Small intestine (tissue), 7 donors: Measurements from ENCODE around the gene PINLYP. TPM values are rescaled to one million over a fixed set of nuclear protein-coding genes. Genes with fewer than 3 reads are reported as not detected.
"Not testable (repeated sequence)": the region's sequence is repeated elsewhere in the genome, so short reads cannot be mapped to it uniquely, and the experiment has no call there.

Source experiments
- DNase-seq, 2 donors: peaks; one replicate each; pipeline versions ENCODE4 v3.0.0 to v3.0.0-alpha.2; 2013
- FAIRE-seq: peaks from 2 replicates; lab custom pipeline; 2012; peaks lifted over from hg19 to GRCh38; lab: Jason Lieb, UNC
- H3K27ac ChIP-seq, 3 donors: one replicate each; pipeline ENCODE4 v1.5.1; 2013; ENCODE audit warnings: low read length in 2 of 3, mild to moderate bottlenecking in 2 of 3, control low read depth in 1 of 3, inconsistent platforms in 1 of 3, low read depth in 1 of 3, moderate library complexity in 1 of 3
- H3K27me3 ChIP-seq, 3 donors: one replicate each; pipeline ENCODE4 v1.6.1; 2013; ENCODE audit warnings: low read length in 3 of 3, inconsistent platforms in 1 of 3; ENCODE audit not compliant: control insufficient read depth in 3 of 3, insufficient read depth in 3 of 3
- H3K36me3 ChIP-seq, 3 donors: one replicate each; pipeline ENCODE4 v1.6.1; 2013; ENCODE audit warnings: low read length in 3 of 3, inconsistent platforms in 1 of 3, low read depth in 1 of 3, mild to moderate bottlenecking in 1 of 3, moderate library complexity in 1 of 3; ENCODE audit not compliant: control insufficient read depth in 3 of 3, insufficient read depth in 2 of 3
- H3K4me1 ChIP-seq, 3 donors: one replicate each; pipeline ENCODE4 v1.6.1; 2013; ENCODE audit warnings: low read length in 2 of 3, inconsistent platforms in 1 of 3, low read depth in 1 of 3, mild to moderate bottlenecking in 1 of 3, moderate library complexity in 1 of 3; ENCODE audit not compliant: control insufficient read depth in 3 of 3, insufficient read depth in 2 of 3
- H3K4me3 ChIP-seq, 3 donors: one replicate each; pipeline ENCODE4 v1.5.1; 2013; ENCODE audit warnings: low read length in 3 of 3, control low read depth in 1 of 3, inconsistent platforms in 1 of 3, low read depth in 1 of 3, mild to moderate bottlenecking in 1 of 3, moderate library complexity in 1 of 3
- H3K9me3 ChIP-seq, 2 donors: one replicate each; pipeline ENCODE4 v1.6.1; 2013; ENCODE audit warnings: low read depth in 1 of 2, low read length in 1 of 2; ENCODE audit not compliant: control insufficient read depth in 2 of 2, insufficient read depth in 1 of 2
- WGBS, 3 donors: extraction: QIAGEN DNeasy Blood & Tissue Kit; methylation state at CpG; one replicate each; pipeline ENCODE4 v1.1.7; 2013; 5-methylcytosine and 5-hydroxymethylcytosine counted together
- polyA plus RNA-seq, 4 donors: library from polyadenylated mRNA; stranded (reverse) in 3 of 4; unstranded in 1 of 4; fragments of 200-250 nt in 3 of 4; fragments of 120-200 nt in 1 of 4; gene quantifications; one replicate each; pipeline versions ENCODE4 v1.2.1 to v1.2.3, GENCODE V29; 2013
- donor health status: healthy with polysubstance abuse.
- donor health status: control.
- donor health status: control.
- donor health status: Bipolar disorder and iron deficiency.
- donor health status: healthy.

The PINLYP gene
- polyA plus RNA-seq, 4 donors, result 5.1 to 13.8 (median 9.1) TPM

GRCh38 chr19:43600326-43600725 lies 24.7 kb downstream of the PINLYP start:
- H3K4me3 ChIP-seq, DNase-seq, H3K27me3 ChIP-seq, H3K4me1 ChIP-seq, FAIRE-seq, H3K9me3 ChIP-seq, H3K27ac ChIP-seq: not testable (repeated sequence)
- H3K36me3 ChIP-seq, result peaks cover 4 to 25% (median 5%) of the 10 kb centered on the region in 3 donors
- 84 to 89% (median 84%) methylated on average over 5 of the region's 5 CpGs for WGBS, 3 donors

DNA sequence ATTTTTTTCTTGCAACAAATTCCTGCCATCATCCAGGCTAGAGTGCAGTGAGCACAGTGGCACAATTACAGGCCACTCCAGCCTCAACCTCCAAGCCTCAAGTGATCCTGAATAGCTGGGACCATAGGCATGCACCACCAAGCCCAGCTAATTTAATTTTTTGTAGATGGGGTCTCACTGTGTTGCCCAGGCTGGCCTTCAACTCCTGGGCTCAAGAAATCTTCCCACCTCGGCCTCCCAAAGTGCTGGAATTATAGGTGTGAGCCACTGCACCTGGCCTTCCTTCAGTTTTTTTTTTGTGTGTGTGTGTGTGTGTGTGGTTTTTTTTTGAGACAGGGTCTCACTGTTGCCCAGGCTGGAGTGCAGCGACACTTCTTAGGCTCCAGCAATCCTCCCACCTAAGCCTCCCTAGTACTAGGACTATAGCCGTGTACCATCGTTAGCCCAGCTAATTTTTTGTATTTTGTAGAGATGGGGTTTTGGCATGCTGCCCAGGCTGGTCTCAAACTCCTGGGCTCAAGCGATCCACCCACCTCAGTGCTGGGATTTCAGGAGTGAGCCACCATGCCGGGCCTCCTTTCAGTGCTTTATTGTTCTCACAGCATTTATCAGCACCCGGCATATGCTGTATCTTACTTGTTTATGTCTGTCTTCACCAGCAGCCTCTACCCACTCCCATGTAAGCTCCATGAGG lies 30.4 kb downstream of the PINLYP start:
- 74 to 87% (median 83%) methylated on average over 7 of the region's 7 CpGs for WGBS, 3 donors
- H3K27ac ChIP-seq, result no peak overlapping the region

DNA sequence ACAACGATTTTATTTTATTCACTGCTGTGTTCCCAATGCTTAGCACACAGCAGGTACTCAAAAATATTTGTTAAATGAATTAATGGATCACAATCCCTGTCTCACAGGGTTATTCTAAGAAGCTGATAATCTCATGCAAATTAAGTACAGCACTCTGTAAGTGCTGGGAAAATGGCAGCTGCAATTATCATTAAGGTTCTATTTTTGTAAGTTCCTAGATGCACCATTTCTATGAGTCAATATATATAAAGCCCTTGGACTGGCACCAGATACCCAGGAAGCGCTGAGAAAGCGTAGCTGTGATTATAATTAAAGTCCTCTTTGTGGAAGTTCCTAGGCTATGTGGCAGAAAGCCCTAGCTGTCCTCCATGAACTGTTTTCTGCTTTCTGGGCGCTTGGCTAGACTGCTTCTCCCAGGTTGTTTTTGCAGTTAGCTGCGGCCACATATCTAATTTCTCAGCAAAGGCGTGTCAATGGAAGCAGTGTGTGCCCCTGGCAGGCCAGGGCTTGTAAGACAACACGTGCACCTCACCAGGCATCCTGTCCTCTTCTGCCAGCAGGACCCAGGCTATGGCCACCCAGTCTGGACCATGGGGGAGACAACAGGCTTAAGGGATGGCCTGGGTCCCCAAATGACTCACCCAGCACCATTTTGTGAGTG lies 31.1 kb downstream of the PINLYP start:
- FAIRE-seq (no peak), DNase-seq (no peak)
- Histone ChIP-seq H3K27ac (no peak overlapping the region), H3K9me3 (no peaks in the 10 kb centered on the region), H3K4me3 (no peak overlapping the region), H3K36me3 (peaks cover 0 to 40% (median 0%) of the 10 kb centered on the region in 3 donors), H3K27me3 (no peaks in the 10 kb centered on the region), H3K4me1 (no peaks in the 10 kb centered on the region)
- 82 to 93% (median 84%) methylated on average over 7 of the region's 7 CpGs for WGBS, 3 donors

More for the DNA sequence above, 30.4 kb downstream of the PINLYP start:
- no peak overlapping the region for H3K4me3 ChIP-seq
- no peaks in the 10 kb centered on the region for H3K9me3 ChIP-seq
- H3K36me3 ChIP-seq, result peaks cover 0 to 36% (median 0%) of the 10 kb centered on the region in 3 donors
- FAIRE-seq, result no peak
- H3K27me3 ChIP-seq, result no peaks in the 10 kb centered on the region
- no peaks in the 10 kb centered on the region for H3K4me1 ChIP-seq
- DNase-seq, result no peak

DNA sequence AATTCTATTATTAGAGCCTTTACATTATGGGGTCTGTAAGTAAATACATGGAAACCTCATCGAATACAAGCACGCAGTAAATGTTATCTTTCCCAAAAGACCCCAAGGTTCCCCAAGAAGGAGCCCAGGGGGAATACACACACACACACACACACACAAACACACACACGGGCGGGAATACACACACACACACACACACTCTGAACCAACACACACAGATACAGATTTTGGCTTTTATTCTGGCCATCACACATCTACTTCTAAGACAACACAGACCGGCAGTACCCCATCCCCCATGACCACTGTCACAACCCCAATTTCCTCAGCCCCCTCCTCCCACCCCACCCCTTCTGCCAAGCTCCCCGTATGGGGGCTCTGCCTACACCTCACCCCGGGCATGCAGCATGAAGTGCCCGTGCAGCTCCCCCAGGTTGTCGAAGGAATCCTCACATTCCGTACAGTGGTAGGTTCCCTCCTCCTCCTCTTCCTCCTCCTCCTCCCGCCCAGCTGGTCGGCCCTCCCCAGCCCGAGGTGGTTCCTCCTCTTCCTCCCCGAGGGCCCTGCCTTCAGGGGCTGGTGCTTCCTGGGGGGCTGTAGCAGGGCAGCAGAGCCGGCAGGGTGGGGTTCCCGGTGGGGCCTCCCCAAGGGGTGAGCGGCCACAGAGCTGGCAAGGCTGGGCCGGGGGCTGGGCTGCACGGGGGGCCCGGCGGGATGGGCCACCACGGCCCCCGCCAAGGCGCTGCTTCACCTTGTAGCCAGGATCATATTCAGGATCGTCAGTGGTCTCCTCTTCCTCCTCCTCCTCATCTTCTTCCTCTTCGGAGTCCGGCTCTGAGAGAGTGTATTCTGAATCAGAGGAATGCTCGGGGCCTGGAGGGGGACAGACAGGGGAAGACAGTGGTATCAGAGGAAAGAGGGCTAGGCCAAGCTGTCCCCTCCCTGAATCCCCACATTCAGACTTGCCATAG lies 31.9 kb downstream of the PINLYP start:
- FAIRE-seq, result no peak

GRCh38 chr19:43609872-43610271 lies 34.3 kb downstream of the PINLYP start:
- Histone ChIP-seq H3K27ac (no peak overlapping the region), H3K4me3 (no peak overlapping the region), H3K9me3 (no peaks in the 10 kb centered on the region), H3K27me3 (no peaks in the 10 kb centered on the region), H3K4me1 (no peaks in the 10 kb centered on the region), H3K36me3 (peaks cover 0 to 58% (median 0%) of the 10 kb centered on the region in 3 donors)
- DNase-seq (no peak), FAIRE-seq (no peak)
- 84 to 94% (median 93%) methylated on average over 7 of the region's 7 CpGs for WGBS, 3 donors

More for the DNA sequence above, 31.9 kb downstream of the PINLYP start:
- no peaks in the 10 kb centered on the region for H3K9me3 ChIP-seq
- H3K36me3 ChIP-seq, result peaks cover 0 to 41% (median 0%) of the 10 kb centered on the region in 3 donors
- no peaks in the 10 kb centered on the region for H3K27me3 ChIP-seq
- no peak for DNase-seq
- H3K4me3 ChIP-seq, result no peak overlapping the region
- H3K27ac ChIP-seq, result no peak overlapping the region
- WGBS, 3 donors, result 79 to 82% (median 81%) methylated on average over 25 to 28 of the region's 28 CpGs
- H3K4me1 ChIP-seq, result no peaks in the 10 kb centered on the region

GRCh38 chr19:43610493-43610892 lies 34.9 kb downstream of the PINLYP start:
- H3K27me3 ChIP-seq, result no peaks in the 10 kb centered on the region
- FAIRE-seq, result no peak
- H3K4me3 ChIP-seq, result no peak overlapping the region
- H3K27ac ChIP-seq, result no peak overlapping the region
- H3K9me3 ChIP-seq, result no peaks in the 10 kb centered on the region
- no peak for DNase-seq
- H3K36me3 ChIP-seq, result peaks cover 0 to 58% (median 0%) of the 10 kb centered on the region in 3 donors
- 69 to 93% (median 84%) methylated on average over 3 of the region's 3 CpGs for WGBS, 3 donors
- no peaks in the 10 kb centered on the region for H3K4me1 ChIP-seq

DNA sequence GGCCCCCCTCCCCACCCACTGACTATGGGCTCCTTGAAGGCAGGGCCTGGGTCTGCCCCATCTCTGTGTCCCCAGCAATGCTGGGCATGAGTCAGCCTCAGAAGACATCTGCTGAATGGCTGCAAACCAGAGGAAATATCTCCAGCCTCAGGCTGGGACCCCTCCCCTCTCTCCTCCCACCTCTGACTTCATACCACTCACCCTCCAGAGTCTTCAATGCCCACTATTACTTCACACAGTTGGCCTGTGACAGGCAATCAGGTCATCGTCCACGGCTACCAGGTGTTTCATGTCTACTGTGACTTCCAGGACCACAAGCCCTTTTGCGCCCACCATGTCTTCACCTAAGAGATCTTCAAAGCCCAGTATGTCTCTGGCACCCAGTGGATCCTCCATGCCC lies 36.2 kb downstream of the PINLYP start, which contains the start of gene SRRM5:
Gene SRRM5, plus strand, starts transcription at position 301 of the 400 bp plus-strand sequence. Its CDS starts 34 bp downstream, at position 335.
- Histone ChIP-seq H3K36me3 (peaks cover 0 to 57% (median 0%) of the 10 kb centered on the region in 3 donors), H3K4me3 (no peak within 1 kb of the TSS), H3K9me3 (no peaks in the 10 kb centered on the region), H3K4me1 (no peaks in the 10 kb centered on the region), H3K27me3 (no peaks in the 10 kb centered on the region), H3K27ac (no peak within 1 kb of the TSS)
- DNase-seq, result no peak
- 94 to 96% (median 95%) methylated on average over 3 of the region's 3 CpGs for WGBS, 3 donors
- no peak for FAIRE-seq

DNA sequence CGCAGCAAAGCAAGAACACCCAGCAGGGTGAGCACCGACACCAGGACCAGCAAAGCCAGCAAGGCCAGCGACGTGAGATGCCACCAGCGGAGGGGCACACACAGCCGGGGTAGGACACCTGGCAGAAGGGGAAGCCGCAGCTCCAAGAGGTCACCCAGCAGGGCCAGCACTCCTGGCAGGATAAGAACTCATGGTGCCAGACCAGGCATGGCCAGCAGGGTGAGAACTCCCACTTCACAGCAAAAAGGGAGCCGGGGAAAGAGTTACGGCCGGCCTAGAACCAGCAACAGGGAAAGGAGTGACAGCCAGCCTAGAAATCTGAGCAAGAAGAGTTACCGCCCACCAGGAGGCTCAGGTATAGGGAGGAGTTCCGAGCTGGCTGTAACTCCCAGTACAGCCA lies 36.8 kb downstream of the PINLYP start:
- DNase-seq, result no peak
- FAIRE-seq, result no peak
- WGBS, 3 donors, result 96 to 99% (median 97%) methylated on average over 12 of the region's 12 CpGs

More for the DNA sequence above, 36.8 kb downstream of the PINLYP start:
- H3K4me3 ChIP-seq, result no peak overlapping the region
- H3K27ac ChIP-seq, result no peak overlapping the region
- no peaks in the 10 kb centered on the region for H3K27me3 ChIP-seq
- H3K36me3 ChIP-seq, result peaks cover 0 to 52% (median 0%) of the 10 kb centered on the region in 3 donors
- H3K9me3 ChIP-seq, result no peaks in the 10 kb centered on the region
- H3K4me1 ChIP-seq, result no peaks in the 10 kb centered on the region
